Uterus (tissue), 2 donors: ENCODE results near the gene RNF5.

Source experiments
- POLR2A ChIP-seq, 2 donors: fragments of 450-650 bp; IDR thresholded peaks; one replicate each; pipeline ENCODE4 v1.6.1; 2016; ENCODE audit warnings: antibody characterized with exemption in 2 of 2, mild to moderate bottlenecking in 1 of 2, moderate library complexity in 1 of 2
- TF ChIP-seq, protein P1 (sequence below), 4 experiments: fragments of 200-600 bp in 2 of 4; fragments of 450-650 bp in 2 of 4; sonication (generic) in 2 of 4; IDR thresholded peaks; one replicate each; pipeline ENCODE4 v1.5.1; 2016 to 2019; ENCODE audit warnings: antibody characterized with exemption in 4 of 4, mild to moderate bottlenecking in 2 of 4, moderate library complexity in 1 of 4

GRCh38 chr6:32224696-32225095, 46.5 kb downstream of the RNF5 start:
- no peak for TF ChIP-seq POLR2A (IDR thresholded peaks at IDR 0.05)
- TF ChIP-seq, protein P1, sequence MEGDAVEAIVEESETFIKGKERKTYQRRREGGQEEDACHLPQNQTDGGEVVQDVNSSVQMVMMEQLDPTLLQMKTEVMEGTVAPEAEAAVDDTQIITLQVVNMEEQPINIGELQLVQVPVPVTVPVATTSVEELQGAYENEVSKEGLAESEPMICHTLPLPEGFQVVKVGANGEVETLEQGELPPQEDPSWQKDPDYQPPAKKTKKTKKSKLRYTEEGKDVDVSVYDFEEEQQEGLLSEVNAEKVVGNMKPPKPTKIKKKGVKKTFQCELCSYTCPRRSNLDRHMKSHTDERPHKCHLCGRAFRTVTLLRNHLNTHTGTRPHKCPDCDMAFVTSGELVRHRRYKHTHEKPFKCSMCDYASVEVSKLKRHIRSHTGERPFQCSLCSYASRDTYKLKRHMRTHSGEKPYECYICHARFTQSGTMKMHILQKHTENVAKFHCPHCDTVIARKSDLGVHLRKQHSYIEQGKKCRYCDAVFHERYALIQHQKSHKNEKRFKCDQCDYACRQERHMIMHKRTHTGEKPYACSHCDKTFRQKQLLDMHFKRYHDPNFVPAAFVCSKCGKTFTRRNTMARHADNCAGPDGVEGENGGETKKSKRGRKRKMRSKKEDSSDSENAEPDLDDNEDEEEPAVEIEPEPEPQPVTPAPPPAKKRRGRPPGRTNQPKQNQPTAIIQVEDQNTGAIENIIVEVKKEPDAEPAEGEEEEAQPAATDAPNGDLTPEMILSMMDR (IDR thresholded peaks at IDR 0.05), result no peak
